Activated CD4-positive, alpha-beta memory T cell treated with anti-CD3 and anti-CD28 coated beads, Interleukin-2, amount 10 ng/mL, durations not matched to agents 7 days and 5 days (primary cell): ENCODE results near the gene LYZ. TPM values are rescaled to one million over a fixed set of nuclear protein-coding genes. Genes with fewer than 3 reads are reported as not detected.
A peak's percentile ranks its signal among the peaks of the same experiment; 100 is the strongest.

ENCODE experiments used
- CTCF ChIA-PET: fragments of 350-600 bp; sonication (Branson Sonifier 250); formaldehyde crosslinking; loops from one replicate; lab custom pipeline; 2021; ENCODE audit warnings: antibody characterized with exemption, inconsistent platforms; lab: Charles Lee
- POLR2A ChIA-PET: fragments of 350-600 bp; sonication (Branson Sonifier 250); formaldehyde crosslinking; loops from one replicate; lab custom pipeline; 2021; ENCODE audit warnings: antibody characterized with exemption; lab: Charles Lee
- DNase-seq: peaks from one replicate; pipeline ENCODE4 v3.0.0-alpha.2; 2020
- H3K27ac Mint-ChIP-seq: one replicate; pipeline ENCODE4 v1.8.0; 2021; ENCODE audit warnings: mild to moderate bottlenecking, mixed read lengths
- H3K27me3 Mint-ChIP-seq: one replicate; pipeline ENCODE4 v1.8.0; 2021; ENCODE audit warnings: mixed read lengths
- H3K36me3 Mint-ChIP-seq: one replicate; pipeline ENCODE4 v1.8.0; 2021; ENCODE audit warnings: low read depth, mixed read lengths
- H3K4me1 Mint-ChIP-seq: one replicate; pipeline ENCODE4 v1.8.0; 2021; ENCODE audit warnings: mixed read lengths
- H3K4me3 Mint-ChIP-seq: one replicate; pipeline ENCODE4 v1.8.0; 2021; ENCODE audit warnings: mild to moderate bottlenecking, mixed read lengths
- H3K9me3 Mint-ChIP-seq: one replicate; pipeline ENCODE4 v1.8.0; 2021; ENCODE audit warnings: mixed read lengths
- total RNA-seq, 2 experiments: library from RNA; stranded (reverse); gene quantifications; one replicate each; pipeline ENCODE4 v1.2.3, GENCODE V29; 2021

Gene LYZ
- total RNA-seq, 2 experiments from 2014 or later = 0.48 to 0.50 TPM

DNA sequence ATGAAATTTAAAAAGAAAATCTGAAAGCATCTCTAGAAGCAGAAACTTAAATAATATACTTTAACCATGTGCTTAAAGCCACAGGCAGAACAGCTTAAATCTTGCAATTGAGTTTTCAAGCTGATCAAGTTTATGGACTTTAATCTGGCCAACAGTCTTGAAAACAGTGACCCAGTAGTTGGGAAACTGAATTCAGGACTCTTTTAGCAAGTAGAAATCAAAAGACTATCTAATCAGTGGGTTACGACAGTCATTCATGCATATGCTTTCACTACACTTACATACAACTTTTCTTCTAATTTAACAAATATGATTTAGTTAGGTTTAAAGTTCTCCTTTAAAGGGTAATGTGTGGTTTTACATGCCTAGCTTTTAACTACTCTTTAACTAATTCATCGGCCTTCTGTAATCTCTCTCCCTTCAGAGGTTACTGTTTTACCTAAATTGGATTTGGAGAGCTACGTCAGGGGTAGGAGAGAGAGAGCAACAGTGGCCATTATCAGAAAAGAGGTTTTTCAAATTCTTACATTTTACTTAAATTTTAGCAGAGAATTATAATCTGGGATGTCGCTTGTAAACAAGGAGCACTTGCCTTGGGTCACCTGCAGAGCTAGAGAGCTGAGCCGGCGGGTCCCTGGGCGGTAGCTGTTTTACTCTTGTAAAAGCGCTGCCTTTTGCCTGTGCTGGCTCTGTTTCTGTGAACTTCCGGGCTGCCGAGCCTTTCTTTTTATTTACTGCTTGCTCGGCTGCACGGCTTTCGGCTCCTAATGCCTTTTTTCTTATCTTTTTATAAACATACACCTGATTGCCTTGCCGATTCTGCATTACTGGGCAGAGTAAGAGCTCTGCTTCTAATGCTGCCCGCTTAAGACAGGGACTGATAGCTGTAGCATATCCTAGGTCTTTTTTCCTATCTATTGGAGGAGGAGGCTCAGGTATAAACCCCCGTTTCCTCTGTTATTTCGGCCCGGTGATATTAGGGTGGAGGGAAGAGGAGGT lies 17.4 kb upstream of the LYZ start:
- peak overlapping the region; percentile 92 for H3K27ac Mint-ChIP-seq
- peak overlapping the region; percentile 78 for H3K4me3 Mint-ChIP-seq
- H3K27me3 Mint-ChIP-seq = no peaks in the 10 kb centered on the region
- no peaks in the 10 kb centered on the region for H3K9me3 Mint-ChIP-seq
- POLR2A ChIA-PET = interaction anchor here (0.8 to 2.9 kb wide), 29 partner anchors 8 to 912 kb away, joined by 3 to 38 read pairs (median 5); partner anchors contain the start of genes CCT2, CPSF6, FRS2 and LYZ
- CTCF ChIA-PET = interaction anchor here (0.7 to 6.8 kb wide), 13 partner anchors 11 to 309 kb away, joined by 3 to 49 read pairs (median 5); partner anchors contain the start of genes CCT2 and LYZ
- peak; percentile 73 for DNase-seq
- peaks cover 53% of the 10 kb centered on the region for H3K4me1 Mint-ChIP-seq
- H3K36me3 Mint-ChIP-seq = peaks cover 4% of the 10 kb centered on the region

DNA sequence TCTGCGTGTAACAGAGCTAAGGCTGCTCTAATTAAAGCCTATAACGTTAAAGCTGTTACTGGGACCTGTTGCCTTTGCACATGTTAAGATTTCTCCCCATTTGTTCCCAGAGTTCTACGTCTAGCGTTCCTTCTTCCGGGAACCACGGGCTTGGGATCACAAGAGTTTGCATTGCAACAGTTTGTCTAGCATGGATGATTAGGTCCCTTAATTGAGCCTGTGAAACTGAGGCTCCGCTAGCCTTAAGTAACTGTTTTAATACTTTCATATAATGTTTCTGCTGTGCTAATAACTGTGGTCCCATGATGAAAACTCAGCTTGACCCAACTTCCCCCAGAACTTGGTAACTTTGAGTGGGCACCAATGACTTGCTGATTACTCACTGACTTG lies 16.7 kb upstream of the LYZ start:
- ChIA-PET POLR2A (interaction anchor here (0.8 to 2.9 kb wide), 20 partner anchors 8 to 524 kb away, joined by 3 to 38 read pairs (median 4); partner anchors contain the start of genes CCT2, CPSF6 and RAB3IP), CTCF (interaction anchor here (0.7 to 6.8 kb wide), 13 partner anchors 11 to 309 kb away, joined by 3 to 49 read pairs (median 5); partner anchors contain the start of genes CCT2 and LYZ)
- no peaks in the 10 kb centered on the region for H3K9me3 Mint-ChIP-seq
- peaks cover 3% of the 10 kb centered on the region for H3K36me3 Mint-ChIP-seq
- peak overlapping the region; percentile 92 for H3K27ac Mint-ChIP-seq
- DNase-seq = no peak
- no peaks in the 10 kb centered on the region for H3K27me3 Mint-ChIP-seq
- H3K4me3 Mint-ChIP-seq = peak overlapping the region; percentile 78
- peaks cover 53% of the 10 kb centered on the region for H3K4me1 Mint-ChIP-seq

DNA sequence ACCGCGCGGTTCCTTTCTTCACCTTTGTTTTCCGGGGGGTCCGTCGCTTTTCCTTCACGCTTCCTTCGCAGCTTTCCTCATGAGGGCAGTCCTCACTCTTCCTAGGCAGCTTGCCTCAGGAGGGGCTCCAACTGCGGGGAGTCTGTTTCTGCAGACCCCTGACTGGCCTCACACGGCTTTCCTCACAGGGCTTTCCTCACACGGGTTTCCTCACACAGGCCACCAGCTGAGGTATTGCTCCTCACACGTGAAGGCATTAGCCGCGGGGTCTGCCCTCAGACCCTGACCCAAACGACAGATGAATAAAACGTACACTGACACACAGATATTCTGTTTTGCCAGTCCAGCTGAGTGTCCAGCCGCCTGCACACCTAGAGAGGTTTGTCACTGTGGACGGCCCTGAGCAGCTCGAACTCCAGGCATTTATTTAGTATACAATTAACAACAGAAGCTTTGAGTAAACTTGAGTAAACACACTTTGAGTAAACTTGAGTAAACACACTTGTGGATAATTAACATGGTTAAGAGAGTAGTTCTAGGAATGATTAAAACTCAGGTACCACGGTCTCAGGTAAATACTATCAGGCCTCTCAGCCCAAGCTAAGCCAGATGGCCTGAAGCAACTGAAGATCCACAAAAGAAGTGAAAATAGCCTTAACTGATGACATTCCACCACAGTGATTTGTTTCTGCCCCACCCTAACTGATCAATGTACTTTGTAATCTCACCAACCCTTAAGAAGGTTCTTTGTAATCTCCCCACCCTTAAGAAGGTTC lies 16.1 kb upstream of the LYZ start:
- Mint-ChIP-seq H3K4me1 (peaks cover 53% of the 10 kb centered on the region), H3K27ac (peak overlapping the region; percentile 10), H3K27me3 (no peaks in the 10 kb centered on the region), H3K4me3 (peak overlapping the region; percentile 78), H3K9me3 (no peaks in the 10 kb centered on the region), H3K36me3 (no peaks in the 10 kb centered on the region)
- POLR2A ChIA-PET = interaction anchor here (0.9 to 2.9 kb wide), 13 partner anchors 11 to 525 kb away, joined by 3 to 38 read pairs (median 6); partner anchors contain the start of genes CCT2, CPSF6 and RAB3IP
- CTCF ChIA-PET = interaction anchor here (0.7 to 6.8 kb wide), 9 partner anchors 16 to 308 kb away, joined by 3 to 49 read pairs (median 5); partner anchors contain the start of gene LYZ
- no peak for DNase-seq

- DNase-seq = no peak
- no peaks in the 10 kb centered on the region for H3K27me3 Mint-ChIP-seq
- H3K9me3 Mint-ChIP-seq = no peaks in the 10 kb centered on the region
- POLR2A ChIA-PET = interaction anchor here (1.2 to 1.9 kb wide), 3 partner anchors 9 to 176 kb away, joined by 4 to 9 read pairs (median 5); no protein-coding TSS in a partner anchor
- no peaks in the 10 kb centered on the region for H3K36me3 Mint-ChIP-seq
- peak overlapping the region; percentile 10 for H3K27ac Mint-ChIP-seq
- no peak overlapping the region for H3K4me3 Mint-ChIP-seq
- H3K4me1 Mint-ChIP-seq = peaks cover 53% of the 10 kb centered on the region
- CTCF ChIA-PET = interaction anchor here (1.2 to 6.8 kb wide), 3 partner anchors 12 to 41 kb away, joined by 3 to 49 read pairs (median 14); no protein-coding TSS in a partner anchor
Observed at GRCh38 chr12:69332815-69333358, 15.3 kb upstream of the LYZ start.

DNA sequence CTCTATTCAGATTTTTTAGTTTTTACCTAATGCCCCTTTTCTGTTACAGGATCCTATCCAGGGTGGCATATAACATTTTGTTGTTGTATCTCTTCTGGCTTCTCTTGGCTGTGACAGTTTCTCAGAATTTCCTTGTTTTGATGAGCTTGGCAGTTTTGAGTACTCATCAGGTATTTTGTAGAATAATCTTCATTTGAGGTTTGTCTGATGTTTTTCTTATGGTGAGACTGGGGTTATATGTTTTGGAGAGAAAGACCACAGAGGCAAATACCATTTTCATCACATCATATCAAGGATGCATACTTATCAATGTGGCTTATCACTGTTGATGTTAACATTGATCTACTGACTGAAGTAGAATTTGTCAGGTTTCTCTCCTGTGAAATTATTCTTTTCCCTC lies 14.0 kb upstream of the LYZ start:
- Mint-ChIP-seq H3K4me1 (peaks cover 44% of the 10 kb centered on the region), H3K4me3 (no peak overlapping the region), H3K27me3 (no peaks in the 10 kb centered on the region), H3K36me3 (no peaks in the 10 kb centered on the region), H3K27ac (peak overlapping the region; percentile 65), H3K9me3 (no peaks in the 10 kb centered on the region)
- CTCF ChIA-PET = interaction anchor here (0.9 to 6.8 kb wide), 6 partner anchors 8 to 177 kb away, joined by 3 to 49 read pairs (median 4); no protein-coding TSS in a partner anchor
- POLR2A ChIA-PET = interaction anchor here (0.9 to 1.9 kb wide), 5 partner anchors 8 to 91 kb away, joined by 3 to 9 read pairs (median 4); no protein-coding TSS in a partner anchor
- no peak for DNase-seq

DNA sequence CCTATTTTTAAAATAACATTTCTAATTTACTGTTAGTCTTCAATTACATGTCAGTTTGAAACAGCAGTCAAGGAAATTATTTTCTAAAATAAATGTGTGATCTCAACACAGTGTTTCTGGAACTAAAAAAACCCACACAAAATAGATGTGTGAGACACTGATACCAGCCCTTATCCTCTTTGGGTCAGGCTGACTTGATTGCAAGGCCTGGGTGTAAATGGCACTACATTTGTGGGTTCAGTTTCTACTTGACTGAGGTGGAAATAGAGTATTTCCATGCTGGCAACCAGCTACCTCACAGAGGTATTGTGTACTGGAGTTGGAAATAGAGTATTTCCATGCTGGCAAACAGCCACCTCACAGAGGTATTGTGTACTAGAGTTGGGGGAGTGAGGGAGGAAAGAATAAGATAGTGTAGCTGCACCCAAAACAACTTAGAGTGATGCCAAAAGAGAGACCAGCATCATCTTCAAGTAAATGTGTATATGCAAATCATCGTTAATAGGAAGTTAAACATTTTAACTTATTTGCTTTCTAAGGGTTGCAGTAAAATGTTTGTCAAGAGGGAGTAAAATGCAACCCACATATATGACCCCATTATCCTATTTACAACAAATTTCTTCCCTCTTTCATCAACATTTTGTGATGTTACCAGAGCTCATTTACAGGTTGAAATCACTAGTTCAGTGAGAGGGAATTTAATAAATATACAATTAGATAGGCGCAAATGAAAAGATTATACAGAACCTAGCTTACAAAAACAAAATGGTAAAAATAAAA lies 10.7 kb upstream of the LYZ start:
- Mint-ChIP-seq H3K36me3 (no peaks in the 10 kb centered on the region), H3K4me1 (peaks cover 24% of the 10 kb centered on the region), H3K9me3 (no peaks in the 10 kb centered on the region), H3K27ac (no peak overlapping the region), H3K27me3 (peaks cover 7% of the 10 kb centered on the region), H3K4me3 (no peak overlapping the region)
- CTCF ChIA-PET = interaction anchor here (0.6 to 2.0 kb wide), 3 partner anchors 46 to 177 kb away, joined by 3 to 5 read pairs (median 3); no protein-coding TSS in a partner anchor
- POLR2A ChIA-PET = no interaction called here
- DNase-seq = no peak

DNA sequence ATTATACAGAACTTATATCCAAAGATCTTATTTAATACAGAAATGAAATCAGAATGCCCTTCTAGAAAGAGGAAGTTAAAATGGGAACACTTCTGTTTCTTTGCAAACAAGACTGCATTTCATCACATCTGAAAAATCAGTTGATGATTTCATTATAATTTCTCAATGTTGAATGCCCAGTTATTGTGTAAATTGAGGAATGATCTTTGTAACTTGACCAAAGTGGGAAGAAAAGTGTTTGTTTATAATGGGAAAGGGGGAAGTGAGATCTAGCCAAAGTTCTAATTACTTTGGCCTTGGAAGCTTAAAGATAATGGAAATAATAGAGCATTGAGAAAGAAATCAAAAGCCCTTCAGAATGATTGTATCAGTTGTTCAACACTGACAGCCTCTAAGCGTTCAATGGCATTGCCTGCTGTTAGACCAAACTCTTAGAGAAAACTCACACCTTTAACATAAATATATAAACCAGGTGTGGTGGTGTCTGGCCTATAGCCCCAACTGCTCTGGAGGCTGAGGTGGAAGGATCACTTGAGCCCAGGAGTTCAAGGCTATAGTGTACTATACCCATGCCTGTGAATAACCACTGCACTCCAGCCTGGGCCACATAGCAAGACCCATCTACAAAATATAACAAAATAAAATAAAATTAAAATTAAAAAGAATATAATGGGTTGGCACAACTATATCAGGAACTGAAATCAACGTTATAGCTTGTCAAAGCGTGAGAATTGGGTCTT lies 9.9 kb upstream of the LYZ start:
- peaks cover 9% of the 10 kb centered on the region for H3K27me3 Mint-ChIP-seq
- ChIA-PET CTCF (interaction anchor here (0.6 to 1.2 kb wide), 3 partner anchors 19 to 47 kb away, joined by 3 to 4 read pairs (median 3); no protein-coding TSS in a partner anchor), POLR2A (interaction anchor here (1.3 kb wide), 1 partner anchor 8 kb away, joined by 4 read pairs; no protein-coding TSS in a partner anchor)
- H3K27ac Mint-ChIP-seq = no peak overlapping the region
- H3K4me3 Mint-ChIP-seq = no peak overlapping the region
- no peak for DNase-seq
- no peaks in the 10 kb centered on the region for H3K9me3 Mint-ChIP-seq
- H3K36me3 Mint-ChIP-seq = no peaks in the 10 kb centered on the region
- H3K4me1 Mint-ChIP-seq = peaks cover 17% of the 10 kb centered on the region

GRCh38 chr12:69338936-69339335 lies 9.2 kb upstream of the LYZ start:
- POLR2A ChIA-PET = interaction anchor here (1.3 kb wide), 1 partner anchor 9 kb away, joined by 4 read pairs; no protein-coding TSS in a partner anchor
- no peaks in the 10 kb centered on the region for H3K36me3 Mint-ChIP-seq
- H3K27me3 Mint-ChIP-seq = peaks cover 11% of the 10 kb centered on the region
- H3K4me1 Mint-ChIP-seq = peaks cover 15% of the 10 kb centered on the region
- CTCF ChIA-PET = interaction anchor here (1.2 kb wide), 1 partner anchor 20 kb away, joined by 4 read pairs; no protein-coding TSS in a partner anchor
- no peak overlapping the region for H3K4me3 Mint-ChIP-seq
- H3K27ac Mint-ChIP-seq = no peak overlapping the region
- DNase-seq = no peak
- no peaks in the 10 kb centered on the region for H3K9me3 Mint-ChIP-seq

GRCh38 chr12:69339999-69340398 lies 8.2 kb upstream of the LYZ start:
- CTCF ChIA-PET = no interaction called here
- H3K36me3 Mint-ChIP-seq = no peaks in the 10 kb centered on the region
- peaks cover 11% of the 10 kb centered on the region for H3K27me3 Mint-ChIP-seq
- POLR2A ChIA-PET = interaction anchor here (1.0 kb wide), 2 partner anchors 9 to 19 kb away, joined by 3 to 5 read pairs; no protein-coding TSS in a partner anchor
- DNase-seq = no peak
- H3K4me1 Mint-ChIP-seq = peaks cover 4% of the 10 kb centered on the region
- no peak overlapping the region for H3K27ac Mint-ChIP-seq
- H3K4me3 Mint-ChIP-seq = no peak overlapping the region
- no peaks in the 10 kb centered on the region for H3K9me3 Mint-ChIP-seq

GRCh38 chr12:69341328-69341727 lies 6.9 kb upstream of the LYZ start:
- ChIA-PET POLR2A (interaction anchor here (2.0 kb wide), 1 partner anchor 11 kb away, joined by 13 read pairs; no protein-coding TSS in a partner anchor), CTCF (no interaction called here)
- Mint-ChIP-seq H3K9me3 (no peaks in the 10 kb centered on the region), H3K27ac (no peak overlapping the region), H3K4me1 (peaks cover 2% of the 10 kb centered on the region), H3K4me3 (no peak overlapping the region), H3K27me3 (peaks cover 11% of the 10 kb centered on the region), H3K36me3 (no peaks in the 10 kb centered on the region)
- DNase-seq = no peak
